Naive thymus-derived CD4-positive, alpha-beta T cell (primary cell): ENCODE results near the gene SUSD6. TPM values are rescaled to one million over a fixed set of nuclear protein-coding genes. Genes with fewer than 3 reads are reported as not detected.

Experiments
- ATAC-seq: fragments of 150-1000 bp; cut with Tn5 transposase; 2 replicates; pipeline ENCODE4 v1.10.0; 2021; ENCODE audit warnings: mild to moderate bottlenecking, moderate library complexity
- CTCF ChIA-PET: fragments of 350-600 bp; sonication (Branson Sonifier 250); formaldehyde crosslinking; loops from one replicate; lab custom pipeline; 2021; ENCODE audit warnings: antibody characterized with exemption; lab: Charles Lee
- POLR2A ChIA-PET: fragments of 350-600 bp; sonication (Branson Sonifier 250); formaldehyde crosslinking; loops from one replicate; lab custom pipeline; 2021; ENCODE audit warnings: antibody characterized with exemption, inconsistent platforms; lab: Charles Lee
- DNase-seq, 9 donors: peaks; one replicate each; pipeline versions ENCODE4 v3.0.0 to v3.0.0-alpha.2; 2020 to 2022; ENCODE audit warnings: mixed read lengths in 1 of 9
- H3K27ac ChIP-seq: one replicate; pipeline ENCODE4 v1.7.0; 2013; ENCODE audit warnings: mild to moderate bottlenecking, low read depth, low read length, moderate library complexity
- H3K27me3 ChIP-seq, 2 donors: one replicate each; pipeline ENCODE4 v1.7.0; 2013; ENCODE audit warnings: low read length in 2 of 2, mild to moderate bottlenecking in 2 of 2, moderate library complexity in 2 of 2; ENCODE audit not compliant: control insufficient read depth in 2 of 2, insufficient read depth in 2 of 2
- H3K36me3 ChIP-seq, 3 experiments: 1 replicate in 2 of 3; 2 replicates in 1 of 3; pipeline ENCODE4 v1.7.0; 2013; ENCODE audit warnings: low read length in 3 of 3, mild to moderate bottlenecking in 3 of 3, moderate library complexity in 1 of 3; ENCODE audit not compliant: insufficient read depth in 3 of 3, control insufficient read depth in 2 of 3
- H3K4me1 ChIP-seq, 2 donors: one replicate each; pipeline ENCODE4 v1.7.0; 2013; ENCODE audit warnings: low read length in 2 of 2, mild to moderate bottlenecking in 2 of 2, moderate library complexity in 1 of 2; ENCODE audit not compliant: control insufficient read depth in 2 of 2, insufficient read depth in 2 of 2
- H3K4me3 ChIP-seq: 2 replicates; pipeline ENCODE4 v1.7.0; 2013; ENCODE audit warnings: mild to moderate bottlenecking, low read length
- H3K9me3 ChIP-seq, 3 experiments: 1 replicate in 2 of 3; 2 replicates in 1 of 3; pipeline ENCODE4 v1.7.0; 2013; ENCODE audit warnings: low read length in 3 of 3; ENCODE audit not compliant: control insufficient read depth in 2 of 3
- H3K27ac Mint-ChIP-seq, 9 donors: one replicate each; pipeline ENCODE4 v1.8.0; 2020 to 2022; ENCODE audit warnings: mixed read lengths in 9 of 9, mild to moderate bottlenecking in 8 of 9, moderate library complexity in 5 of 9, inconsistent platforms in 2 of 9
- H3K27me3 Mint-ChIP-seq, 5 donors: one replicate each; pipeline ENCODE4 v1.8.0; 2021 to 2022; ENCODE audit warnings: mixed read lengths in 5 of 5, mild to moderate bottlenecking in 1 of 5
- H3K36me3 Mint-ChIP-seq, 5 donors: one replicate each; pipeline ENCODE4 v1.8.0; 2020 to 2022; ENCODE audit warnings: mixed read lengths in 5 of 5, mild to moderate bottlenecking in 3 of 5, inconsistent platforms in 1 of 5
- H3K4me1 Mint-ChIP-seq, 7 donors: one replicate each; pipeline ENCODE4 v1.8.0; 2020 to 2022; ENCODE audit warnings: mixed read lengths in 7 of 7, mild to moderate bottlenecking in 3 of 7, inconsistent platforms in 1 of 7
- H3K4me3 Mint-ChIP-seq, 10 donors: one replicate each; pipeline ENCODE4 v1.8.0; 2020 to 2022; ENCODE audit warnings: mild to moderate bottlenecking in 10 of 10, mixed read lengths in 10 of 10, moderate library complexity in 6 of 10, inconsistent platforms in 2 of 10
- H3K9me3 Mint-ChIP-seq, 11 donors: one replicate each; pipeline ENCODE4 v1.8.0; 2020 to 2022; ENCODE audit warnings: mixed read lengths in 11 of 11, mild to moderate bottlenecking in 4 of 11, inconsistent platforms in 1 of 11, moderate library complexity in 1 of 11
- intact Hi-C, 2 donors: fragments of 100-400 bp; cut with micrococcal nuclease; formaldehyde crosslinking; loops; one replicate each; pipeline ENCODE4 v1.15.1; 2023
- polyA plus RNA-seq, 2 donors: library from polyadenylated mRNA; unstranded; fragments of 300-500 nt; fragmentation: Illumina TruSeq; gene quantifications; one replicate each; pipeline ENCODE4 v1.2.3, GENCODE V29; 2021
- total RNA-seq, 6 experiments: library from RNA in 5 of 6; stranded (reverse) in 5 of 6; gene quantifications; 1 replicate in 5 of 6; 2 replicates in 1 of 6; pipeline ENCODE4 v1.2.3 and lab custom pipeline; 2021 to 2026

SUSD6 gene
- total and polyA plus RNA-seq, 7 experiments from 2014 or later: 4.3 to 90.8 (median 44.6) TPM

GRCh38 chr14:69633238-69633637, 21.8 kb downstream of the SUSD6 start:
- POLR2A ChIA-PET: interaction anchor here (1.0 to 5.4 kb wide), 2 partner anchors 17 to 21 kb away, joined by 3 to 34 read pairs; partner anchors contain the start of gene SUSD6
- H3K4me1 Mint-ChIP-seq: peaks cover 88 to 100% (median 98%) of the 10 kb centered on the region in 7 donors

GRCh38 chr14:69635981-69636639, 24.7 kb downstream of the SUSD6 start:
- H3K4me3 Mint-ChIP-seq: peak overlapping the region; percentile 49 to 81 (median 71)
- CTCF ChIA-PET: interaction anchor here (0.9 kb wide), 1 partner anchor 73 kb away, joined by 3 read pairs; no protein-coding TSS in a partner anchor

More at GRCh38 chr14:69633238-69633637, 21.8 kb downstream of the SUSD6 start:
- Histone ChIP-seq H3K36me3 (no peaks in the 10 kb centered on the region), H3K4me3 (no peak overlapping the region), H3K4me1 (peaks cover 56 to 78% of the 10 kb centered on the region in 2 donors), H3K9me3 (no peaks in the 10 kb centered on the region), H3K27ac (no peak overlapping the region), H3K27me3 (no peaks in the 10 kb centered on the region)
- ATAC-seq (no peak), DNase-seq (no peak)
- Mint-ChIP-seq H3K9me3 (peaks cover 0 to 2% (median 0%) of the 10 kb centered on the region in 11 donors), H3K27ac (peak overlapping the region in 8 of 9 donors; percentile 14 to 93 (median 43)), H3K27me3 (no peaks in the 10 kb centered on the region), H3K4me3 (peak overlapping the region in 4 of 10 donors; percentile 19 to 80 (median 30)), H3K36me3 (peaks cover 0 to 14% (median 0%) of the 10 kb centered on the region in 5 donors)
- intact Hi-C loops: no loop called here
- CTCF ChIA-PET: no interaction called here

GRCh38 chr14:69636718-69637480, 25.5 kb downstream of the SUSD6 start:
- peaks cover 42 to 62% of the 10 kb centered on the region in 2 donors for H3K4me1 ChIP-seq
- Mint-ChIP-seq H3K27ac (peak overlapping the region; percentile 58 to 95 (median 87)), H3K4me1 (peaks cover 69 to 93% (median 81%) of the 10 kb centered on the region in 7 donors), H3K4me3 (peak overlapping the region; percentile 47 to 83 (median 71)), H3K9me3 (peaks cover under 1 to 11% (median 6%) of the 10 kb centered on the region in 11 donors), H3K36me3 (peaks cover 7 to 25% (median 10%) of the 10 kb centered on the region in 5 donors), H3K27me3 (no peaks in the 10 kb centered on the region)
- no peaks in the 10 kb centered on the region for H3K27me3 ChIP-seq
- no peak overlapping the region for H3K4me3 ChIP-seq
- ATAC-seq (no peak), DNase-seq (no peak)
- peak overlapping the region; percentile 57 for H3K27ac ChIP-seq
- POLR2A ChIA-PET: interaction anchor here (0.5 to 2.8 kb wide), 14 partner anchors 8 to 948 kb away, joined by 3 to 16 read pairs (median 4); partner anchors contain the start of genes SRSF5 and SUSD6
- H3K9me3 ChIP-seq: no peaks in the 10 kb centered on the region
- intact Hi-C loops: loop anchor here (1.0 to 5.0 kb wide), 4 partner anchors 11 to 35 kb away; no protein-coding TSS in a partner anchor
- CTCF ChIA-PET: interaction anchor here (0.6 to 0.9 kb wide), 2 partner anchors 62 to 72 kb away, joined by 3 to 5 read pairs; partner anchors contain the start of gene CCDC177
- no peaks in the 10 kb centered on the region for H3K36me3 ChIP-seq

More at GRCh38 chr14:69635981-69636639, 24.7 kb downstream of the SUSD6 start:
- peaks cover 0 to 5% (median 2%) of the 10 kb centered on the region in 11 donors for H3K9me3 Mint-ChIP-seq
- intact Hi-C loops: loop anchor here (1.0 to 5.0 kb wide), 5 partner anchors 11 to 34 kb away; no protein-coding TSS in a partner anchor
- Histone ChIP-seq H3K27ac (peak overlapping the region; percentile 57), H3K27me3 (no peaks in the 10 kb centered on the region), H3K36me3 (no peaks in the 10 kb centered on the region), H3K4me3 (peak overlapping the region; percentile 7), H3K4me1 (peaks cover 45 to 68% of the 10 kb centered on the region in 2 donors), H3K9me3 (no peaks in the 10 kb centered on the region)
- DNase-seq (peak in 2 of 9 donors; percentile 13 to 55), ATAC-seq (peak; percentile 35)
- H3K27ac Mint-ChIP-seq: peak overlapping the region; percentile 58 to 95 (median 85)
- POLR2A ChIA-PET: interaction anchor here (0.6 to 2.8 kb wide), 13 partner anchors 9 to 949 kb away, joined by 3 to 16 read pairs (median 5); partner anchors contain the start of genes SRSF5 and SUSD6
- peaks cover 2 to 18% (median 4%) of the 10 kb centered on the region in 5 donors for H3K36me3 Mint-ChIP-seq
- H3K27me3 Mint-ChIP-seq: no peaks in the 10 kb centered on the region
- H3K4me1 Mint-ChIP-seq: peaks cover 75 to 95% (median 85%) of the 10 kb centered on the region in 7 donors

GRCh38 chr14:69637503-69638031, 26.2 kb downstream of the SUSD6 start:
- ATAC-seq (peak; percentile 21), DNase-seq (no peak)
- H3K4me1 ChIP-seq: peaks cover 42 to 60% of the 10 kb centered on the region in 2 donors
- no peak overlapping the region for H3K4me3 ChIP-seq
- Mint-ChIP-seq H3K27me3 (no peaks in the 10 kb centered on the region), H3K36me3 (peaks cover 12 to 30% (median 16%) of the 10 kb centered on the region in 5 donors), H3K4me3 (peak overlapping the region; percentile 55 to 83 (median 72)), H3K27ac (peak overlapping the region; percentile 47 to 94 (median 80)), H3K4me1 (peaks cover 68 to 93% (median 81%) of the 10 kb centered on the region in 7 donors), H3K9me3 (peaks cover 6 to 18% (median 9%) of the 10 kb centered on the region in 11 donors)
- no peaks in the 10 kb centered on the region for H3K9me3 ChIP-seq
- no peaks in the 10 kb centered on the region for H3K36me3 ChIP-seq
- intact Hi-C loops: loop anchor here (1.0 to 5.0 kb wide), 2 partner anchors 11 to 35 kb away; no protein-coding TSS in a partner anchor
- H3K27me3 ChIP-seq: no peaks in the 10 kb centered on the region
- peak overlapping the region; percentile 24 for H3K27ac ChIP-seq
- ChIA-PET POLR2A (interaction anchor here (0.5 to 2.8 kb wide), 8 partner anchors 14 to 131 kb away, joined by 3 to 16 read pairs (median 4); partner anchors contain the start of genes SRSF5 and SUSD6), CTCF (interaction anchor here (0.6 to 0.9 kb wide), 4 partner anchors 12 to 102 kb away, joined by 3 to 5 read pairs (median 4); partner anchors contain the start of gene CCDC177)

GRCh38 chr14:69640931-69641330, 29.5 kb downstream of the SUSD6 start:
- ChIA-PET CTCF (interaction anchor here (1.2 to 1.6 kb wide), 2 partner anchors 26 to 36 kb away, joined by 4 to 5 read pairs; no protein-coding TSS in a partner anchor), POLR2A (interaction anchor here (1.2 kb wide), 1 partner anchor 26 kb away, joined by 3 read pairs; no protein-coding TSS in a partner anchor)
- H3K36me3 Mint-ChIP-seq: peaks cover 12 to 48% (median 27%) of the 10 kb centered on the region in 5 donors
- ATAC-seq (no peak), DNase-seq (no peak)
- intact Hi-C loops: no loop called here
- no peak overlapping the region for H3K27ac ChIP-seq
- no peak overlapping the region for H3K4me3 ChIP-seq
- H3K27ac Mint-ChIP-seq: peak overlapping the region in 4 of 9 donors; percentile 3 to 65 (median 42)
- H3K4me1 Mint-ChIP-seq: peaks cover 68 to 91% (median 81%) of the 10 kb centered on the region in 7 donors
- no peaks in the 10 kb centered on the region for H3K36me3 ChIP-seq
- H3K4me3 Mint-ChIP-seq: peak overlapping the region in 1 of 10 donors; percentile 11
- H3K27me3 ChIP-seq: no peaks in the 10 kb centered on the region
- peaks cover 37 to 45% of the 10 kb centered on the region in 2 donors for H3K4me1 ChIP-seq
- no peaks in the 10 kb centered on the region for H3K27me3 Mint-ChIP-seq
- H3K9me3 Mint-ChIP-seq: peaks cover 6 to 28% (median 13%) of the 10 kb centered on the region in 11 donors
- H3K9me3 ChIP-seq: no peaks in the 10 kb centered on the region
